HepG2 (cell line): ENCODE results near the gene ZFAND2B. TPM values are rescaled to one million over a fixed set of nuclear protein-coding genes. Genes with fewer than 3 reads are reported as not detected.
A peak's percentile ranks its signal among the peaks of the same experiment; 100 is the strongest.

Experiments
- CBX2 ChIP-seq, 2 experiments: fragments of 200-600 bp in 1 of 2; sonication (generic); formaldehyde crosslinking in 1 of 2; IDR thresholded peaks; 2 replicates each; pipeline versions ENCODE4 v1.7.0 to v1.8.1; 2018 to 2022; ENCODE audit warnings: low read depth in 2 of 2, low read length in 1 of 2, mild to moderate bottlenecking in 1 of 2, missing genetic modification reagents in 1 of 2
- CENPBD1 ChIP-seq: sonication (generic); formaldehyde crosslinking; IDR thresholded peaks from 2 replicates; pipeline ENCODE4 v1.8.0; 2022; ENCODE audit warnings: missing genetic modification reagents, low read depth, mild to moderate bottlenecking, borderline replicate concordance
- CREB1 ChIP-seq, 2 experiments: fragments of 450-650 bp in 1 of 2; IDR thresholded peaks; 2 replicates each; pipeline ENCODE4 v1.6.1; 2016 to 2017; ENCODE audit warnings: control low read depth in 1 of 2, mild to moderate bottlenecking in 1 of 2, missing compliant biosample characterization in 1 of 2, missing genetic modification characterization in 1 of 2
- GFI1 ChIP-seq: sonication (generic); formaldehyde crosslinking; IDR thresholded peaks from 2 replicates; pipeline ENCODE4 v1.5.0; 2020; ENCODE audit warnings: missing genetic modification reagents, mild to moderate bottlenecking, borderline replicate concordance
- HNF4A ChIP-seq: sonication (generic); formaldehyde crosslinking; IDR thresholded peaks from 2 replicates; pipeline ENCODE4 v1.4.0; 2020; ENCODE audit warnings: missing genetic modification reagents
- IKZF5 ChIP-seq: IDR thresholded peaks from 2 replicates; pipeline ENCODE4 v1.6.1; 2018; ENCODE audit warnings: missing genetic modification reagents, mild to moderate bottlenecking, missing compliant biosample characterization
- MXD1 ChIP-seq: sonication (generic); formaldehyde crosslinking; IDR thresholded peaks from 2 replicates; pipeline ENCODE4 v1.4.0; 2020; ENCODE audit warnings: mild to moderate bottlenecking, missing genetic modification reagents
- NAIF1 ChIP-seq: sonication (generic); formaldehyde crosslinking; IDR thresholded peaks from 2 replicates; pipeline ENCODE4 v1.5.0; 2020; ENCODE audit warnings: mild to moderate bottlenecking, missing genetic modification reagents, borderline replicate concordance
- PHB2 ChIP-seq: fragments of 450-650 bp; IDR thresholded peaks from 2 replicates; pipeline ENCODE4 v1.6.1; 2018; ENCODE audit not compliant: partially characterized antibody
- PREB ChIP-seq: sonication (generic); formaldehyde crosslinking; IDR thresholded peaks from 2 replicates; pipeline ENCODE4 v1.4.0; 2020; ENCODE audit warnings: missing genetic modification reagents
- THAP9 ChIP-seq: sonication (generic); formaldehyde crosslinking; IDR thresholded peaks from 2 replicates; pipeline ENCODE4; 2020; ENCODE audit warnings: missing genetic modification reagents, mild to moderate bottlenecking, borderline replicate concordance
- XRCC5 ChIP-seq: fragments of 200-400 bp; formaldehyde crosslinking; optimal IDR thresholded peaks from 2 replicates; pipeline ENCODE3; 2017; ENCODE audit warnings: mild to moderate bottlenecking, low read length
- ZFAT ChIP-seq: sonication (generic); formaldehyde crosslinking; conservative IDR thresholded peaks from 2 replicates; pipeline ENCODE4 v1.8.1; 2023; ENCODE audit warnings: missing genetic modification reagents, inconsistent platforms
- ZFX ChIP-seq: sonication (generic); formaldehyde crosslinking; IDR thresholded peaks from 2 replicates; pipeline ENCODE4 v1.4.0; 2020; ENCODE audit warnings: mild to moderate bottlenecking, low read depth, missing genetic modification reagents, moderate library complexity
- ZNF160 ChIP-seq: sonication (generic); formaldehyde crosslinking; IDR thresholded peaks from 2 replicates; pipeline ENCODE4 v1.8.0; 2022; ENCODE audit warnings: mild to moderate bottlenecking, inconsistent platforms, missing genetic modification reagents
- ZNF513 ChIP-seq: sonication (generic); formaldehyde crosslinking; conservative IDR thresholded peaks from 2 replicates; pipeline ENCODE4 v1.5.0; 2020; ENCODE audit warnings: missing genetic modification reagents
- ZNF747 ChIP-seq: sonication (generic); formaldehyde crosslinking; IDR thresholded peaks from 2 replicates; pipeline ENCODE4 v1.8.1; 2023; ENCODE audit warnings: missing genetic modification reagents, mild to moderate bottlenecking, borderline replicate concordance
- ZNF768 ChIP-seq: sonication (generic); formaldehyde crosslinking; IDR thresholded peaks from 2 replicates; pipeline ENCODE4 v1.4.0; 2020; ENCODE audit warnings: missing genetic modification reagents
- ZNF878 ChIP-seq: sonication (generic); formaldehyde crosslinking; IDR thresholded peaks from 2 replicates; pipeline ENCODE4 v1.8.1; 2023; ENCODE audit warnings: mild to moderate bottlenecking, missing genetic modification reagents, moderate library complexity
- polyA plus RNA-seq, 8 experiments: library from polyadenylated mRNA; depleted of rRNA in 3 of 8; stranded (reverse) in 7 of 8; unstranded in 1 of 8; fragments of >200 nt; fragmentation: Illumina TruSeq in 4 of 8; extraction: Trizol in 4 of 8; gene quantifications; 2 replicates each; pipeline versions ENCODE4 v1.2.1 to v1.2.3, GENCODE V29; 2011 to 2016; ENCODE audit warnings: low read depth in 4 of 8, missing spikeins in 1 of 8, mixed read lengths in 1 of 8; ENCODE audit not compliant: insufficient read depth in 1 of 8
- total RNA-seq, 5 experiments: library from RNA; depleted of rRNA; stranded (reverse); fragments of >200 nt; fragmentation: Illumina TruSeq; extraction: Trizol; gene quantifications; 2 replicates each; pipeline ENCODE4 v1.2.3, GENCODE V29; 2016; ENCODE audit warnings: low read depth in 1 of 5

Gene ZFAND2B
- total and polyA plus RNA-seq, 2 of the 13 experiments (the other 11 are each of a cell fraction or from before 2014, with no cell fraction given): 53.3 to 115 TPM

- TF ChIP-seq MXD1 (peak; percentile 61; the same call in 1 of the 2 replicates), ZNF878 (CRISPR knock-in tag) (no peak), PREB (CRISPR knock-in tag) (no peak), XRCC5 (peak; percentile 82), HNF4A (CRISPR knock-in tag) (no peak; the same call in 1 of the 2 replicates), CBX2 (IDR thresholded peaks at IDR 0.05; ENCODE audit: low read depth, low read length) (no peak), CBX2 (CRISPR knock-in tag; IDR thresholded peaks at IDR 0.05; ENCODE audit: low read depth) (no peak), CENPBD1 (CRISPR knock-in tag) (no peak), ZFAT (CRISPR knock-in tag) (no peak), ZNF513 (CRISPR knock-in tag) (no peak), GFI1 (CRISPR knock-in tag) (0 out of 2 replicates have a peak, but pooled peaks have one; percentile 19), PHB2 (no peak), THAP9 (peak; percentile 73; the same call in 1 of the 2 replicates), ZNF160 (CRISPR knock-in tag) (peak; percentile 82), CREB1 (IDR thresholded peaks at IDR 0.05) (peak; percentile 92), CREB1 (CRISPR knock-in tag; IDR thresholded peaks at IDR 0.05) (peak; percentile 95), ZFX (CRISPR knock-in tag) (peak; percentile 96), ZNF747 (CRISPR knock-in tag) (peak; percentile 68; the same call in 1 of the 2 replicates), IKZF5 (CRISPR knock-in tag) (peak; percentile 75; the same call in 1 of the 2 replicates), NAIF1 (CRISPR knock-in tag) (no peak; the same call in 1 of the 2 replicates), ZNF768 (CRISPR knock-in tag) (peak; percentile 46; the same call in 1 of the 2 replicates)
These were observed 22.9 kb downstream of the ZFAND2B start, which contains the start of the genes ANKZF1 and ATG9A (continued) for GRCh38 chr2:219229305-219230058.
